NCI-H2227 (cell line): ENCODE results near the gene HOPX.
"Not testable (repeated sequence)": the region's sequence is repeated elsewhere in the genome, so short reads cannot be mapped to it uniquely, and the experiment has no call there.

ENCODE experiments used
- DNase-seq: peaks from one replicate; lab custom pipeline; 2025; ENCODE audit not compliant: unreplicated experiment; lab: John Stamatoyannopoulos, UW

The HOPX gene

DNA sequence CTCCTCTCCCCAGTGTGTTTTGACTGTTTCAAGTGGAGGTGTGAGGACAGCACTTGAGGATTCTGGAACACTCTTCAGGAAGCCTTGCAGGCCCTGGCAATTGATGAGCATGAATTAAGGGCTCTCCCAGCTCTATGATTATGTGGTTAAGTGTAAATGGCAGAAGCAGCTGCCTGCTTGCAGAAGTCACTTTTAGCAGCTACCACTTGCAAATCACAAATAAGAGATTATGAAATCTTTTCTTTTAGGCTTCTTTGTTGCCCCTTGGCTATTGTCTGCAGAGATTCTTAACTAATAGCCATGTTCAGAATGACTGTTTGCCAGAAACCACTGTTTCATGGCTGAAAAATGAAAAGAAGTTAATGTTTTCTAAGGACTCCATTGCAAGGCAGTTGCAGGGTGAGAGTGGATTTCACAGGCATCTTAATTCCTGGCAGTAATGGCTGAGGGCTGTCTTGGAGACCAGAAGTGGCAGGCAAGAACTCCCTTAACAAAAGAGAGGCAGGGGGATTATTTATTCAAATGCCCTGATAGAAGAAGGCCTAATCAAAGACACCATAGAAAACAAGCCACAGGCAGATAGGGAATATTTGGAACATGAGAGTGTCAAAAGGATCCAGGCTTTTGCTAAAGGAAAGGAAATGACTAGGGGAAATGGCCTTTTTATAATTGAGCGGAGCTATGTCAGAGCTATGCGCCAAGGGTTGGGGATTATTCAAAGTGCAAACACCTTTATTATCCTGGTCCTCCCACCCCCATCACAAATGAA is 8.3 kb upstream of the HOPX start:
- no peak for DNase-seq

DNA sequence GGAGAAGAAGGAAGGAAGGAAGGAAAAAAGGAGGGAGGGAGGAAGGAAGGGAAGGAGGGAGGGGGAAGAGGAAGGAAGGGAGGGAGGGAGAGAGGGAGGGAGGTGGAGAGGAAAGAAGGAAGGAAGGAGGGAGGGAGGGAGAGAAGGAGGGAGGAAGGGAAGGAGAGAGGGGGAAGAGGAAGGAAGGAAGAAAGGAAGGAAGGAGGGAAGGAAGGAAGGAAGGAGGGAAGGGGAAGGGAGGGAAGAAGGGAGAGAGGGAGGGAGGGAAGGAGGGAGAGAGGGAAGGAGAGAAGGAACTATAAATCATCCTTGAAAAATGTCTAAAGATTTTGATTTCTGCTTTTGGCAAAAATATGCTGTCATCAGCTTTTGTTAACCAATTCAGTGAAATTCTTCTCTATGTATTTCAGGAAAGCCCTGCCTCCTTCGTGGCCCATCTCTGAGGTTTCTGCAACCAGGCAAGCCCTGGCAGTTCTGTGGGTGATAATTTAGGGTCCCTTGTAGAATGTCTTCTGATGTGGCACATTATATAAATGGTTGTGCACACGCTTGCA is 7.1 kb upstream of the HOPX start:
- DNase-seq: no peak

DNA sequence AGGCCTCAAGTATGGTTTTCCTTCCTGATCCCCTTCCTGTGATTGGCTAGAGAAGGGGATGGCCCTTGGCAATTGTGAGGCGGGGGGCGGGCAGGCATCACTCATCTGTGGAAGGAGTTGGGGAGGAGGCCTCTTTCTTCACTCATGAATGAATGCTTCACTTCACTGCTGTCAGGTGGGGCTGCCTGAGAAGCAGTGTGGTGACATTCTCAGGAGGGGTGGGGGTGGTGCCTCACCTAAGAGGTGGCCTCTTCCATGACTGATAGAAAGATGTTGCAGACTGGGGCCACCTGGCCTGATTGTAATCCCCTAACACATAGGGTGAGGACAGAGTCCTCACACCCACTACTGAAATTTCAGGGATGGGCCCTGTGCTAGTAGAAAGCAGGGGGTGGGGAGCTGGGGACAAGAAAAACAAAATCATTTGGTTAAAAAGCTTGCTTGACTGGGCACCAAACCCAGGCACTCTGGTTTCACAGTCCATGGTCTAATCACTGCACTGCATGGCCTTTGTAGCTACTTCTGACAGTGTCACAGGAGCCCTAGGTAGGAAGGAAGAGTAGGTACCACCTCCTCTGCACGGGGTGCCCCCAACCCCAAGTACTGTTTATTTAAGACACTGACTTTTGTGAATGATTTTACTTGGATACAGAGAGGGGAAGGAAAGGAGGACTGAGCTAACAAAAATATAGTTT is 5.6 kb upstream of the HOPX start:
- no peak for DNase-seq

DNA sequence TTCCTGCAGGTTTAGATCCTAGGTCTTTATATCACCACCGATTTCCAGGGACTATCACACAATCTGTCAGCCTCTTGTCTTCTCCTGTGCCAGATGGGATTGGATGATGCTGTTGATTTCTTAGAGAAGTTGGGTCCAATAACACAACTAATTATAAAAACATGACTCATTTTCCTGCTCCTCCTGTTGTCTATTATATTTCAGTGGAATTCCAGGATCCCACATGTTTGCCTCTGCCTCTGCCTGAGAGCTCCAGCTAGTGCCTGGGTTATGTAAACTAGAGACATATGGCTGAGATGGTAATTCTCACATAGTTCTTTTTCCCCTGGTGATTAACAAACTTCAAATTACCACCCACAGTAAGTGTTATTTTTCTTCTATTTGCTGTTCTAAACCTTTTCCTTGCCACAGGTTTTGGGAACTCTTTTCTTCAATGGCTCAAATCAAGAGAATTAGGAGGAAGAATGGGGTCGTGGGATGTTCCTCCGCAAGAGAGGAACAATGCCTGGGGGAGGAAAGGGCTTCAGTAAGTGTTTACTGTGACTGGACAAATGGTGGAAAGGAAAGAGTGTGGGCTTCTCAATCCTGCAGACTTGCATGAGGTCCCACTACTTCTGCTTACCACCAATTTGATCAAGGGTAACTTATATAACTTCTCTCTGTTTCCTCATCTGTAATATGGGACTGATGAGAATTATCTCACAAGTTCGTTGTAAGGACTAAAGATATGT is 3.4 kb upstream of the HOPX start:
- no peak for DNase-seq

DNA sequence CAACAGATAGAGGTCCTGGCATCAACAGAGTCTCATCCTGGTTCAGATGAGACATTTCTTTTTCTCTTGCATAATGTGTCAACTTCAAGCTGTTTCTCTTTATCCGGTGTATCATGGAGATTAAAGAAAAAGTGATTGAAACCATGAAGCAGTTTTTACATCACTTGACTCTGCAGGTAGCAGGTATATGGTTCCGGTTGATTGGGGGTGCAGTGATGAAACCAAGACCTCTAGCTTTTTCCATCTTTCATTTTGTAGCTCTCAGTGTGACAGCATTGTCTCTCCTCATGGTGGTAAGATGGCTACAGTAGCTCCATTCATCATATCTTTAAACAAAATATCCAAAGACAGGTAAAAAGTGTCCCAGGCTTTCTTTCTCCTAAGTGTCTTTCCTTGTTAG is 2.4 kb upstream of the HOPX start:
- no peak for DNase-seq

DNA sequence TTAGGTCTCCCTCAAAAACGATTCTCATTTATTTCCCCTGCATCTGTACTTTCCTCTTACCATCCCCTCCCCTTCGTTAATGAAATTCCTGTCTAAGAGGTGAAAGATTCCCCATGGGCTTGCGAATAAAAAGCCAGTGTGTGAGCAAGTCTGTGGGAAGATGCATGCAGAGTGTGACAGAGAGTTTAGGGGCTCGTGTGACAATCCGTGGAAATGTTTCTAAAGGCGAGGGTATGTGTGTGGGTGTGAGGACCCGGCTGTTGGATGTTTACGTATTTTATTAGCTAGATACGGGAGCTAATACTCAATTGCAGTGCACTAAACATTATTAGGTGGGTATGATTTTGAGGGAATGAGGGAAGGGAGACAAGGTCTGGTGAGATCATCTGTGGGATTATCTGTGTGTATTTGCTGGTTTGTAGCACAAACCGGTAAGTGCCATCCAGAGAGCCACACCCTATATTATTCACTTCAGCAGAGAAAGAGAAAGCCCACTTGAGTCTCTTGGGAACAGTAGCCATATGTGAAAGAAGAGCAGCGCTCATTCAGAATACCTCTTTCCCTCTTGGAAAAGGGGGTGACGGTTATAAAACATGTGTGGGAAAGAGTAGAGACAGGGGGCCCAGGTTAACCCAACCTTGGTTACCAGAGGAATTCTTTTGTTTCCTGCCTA is 893 bp upstream of the HOPX start:
- DNase-seq: no peak

DNA sequence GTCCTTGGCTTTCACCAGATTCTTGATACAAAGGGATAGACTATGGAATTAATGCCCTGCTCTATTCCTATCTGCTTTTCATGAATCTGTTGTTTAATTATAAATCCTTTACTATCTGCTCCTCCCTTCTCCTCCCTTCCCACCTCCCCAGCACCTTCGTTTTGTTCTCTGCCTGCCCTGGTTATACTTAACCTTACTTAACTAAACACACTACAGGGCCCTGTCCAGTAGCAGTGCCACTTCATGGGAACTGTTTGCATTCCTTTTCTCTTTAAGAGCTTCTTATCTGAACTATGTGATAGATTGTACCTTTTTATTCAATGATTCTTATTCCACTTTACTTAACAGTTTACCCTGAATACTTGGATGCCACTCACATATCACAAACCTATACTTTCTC is 830 bp downstream of the HOPX start:
- DNase-seq: no peak

DNA sequence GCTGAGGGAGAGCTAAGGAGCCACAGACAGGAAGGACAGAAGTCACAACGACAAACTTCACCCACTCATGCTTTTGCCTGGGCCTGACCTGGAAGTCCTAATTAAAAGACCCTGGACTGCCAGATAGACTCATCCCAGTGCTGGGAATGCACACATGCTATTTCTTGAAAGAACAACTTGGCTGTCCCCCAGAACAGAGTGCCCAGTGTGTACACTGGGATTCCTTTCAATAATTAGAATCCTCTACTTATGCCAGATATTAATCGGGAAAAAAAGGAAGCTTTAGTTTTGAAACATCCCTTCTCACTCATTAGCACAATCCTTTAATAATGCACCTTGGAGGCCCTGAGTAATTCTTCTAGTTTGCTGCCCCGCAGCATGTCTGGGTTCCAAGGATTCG is 3.4 kb downstream of the HOPX start:
- DNase-seq: no peak

DNA sequence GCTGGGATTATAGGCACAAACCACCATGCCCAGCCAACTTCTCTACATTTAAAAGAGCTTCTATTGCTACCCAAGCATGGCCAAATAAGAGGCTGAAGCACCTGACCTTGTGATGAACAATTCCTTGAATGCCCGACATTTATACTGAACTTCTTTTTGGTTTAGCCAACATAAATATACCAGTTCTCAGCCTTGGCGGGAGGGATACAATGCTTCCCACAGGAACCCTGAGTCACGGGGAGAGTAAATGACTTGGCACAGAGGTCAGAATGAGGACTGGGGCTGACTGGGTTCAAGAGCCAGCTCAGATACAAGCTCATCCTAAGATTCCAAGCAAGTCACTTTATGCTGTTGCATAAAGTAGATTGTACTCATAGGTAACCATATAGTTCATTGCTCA is 6.1 kb downstream of the HOPX start:
- DNase-seq: no peak

DNA sequence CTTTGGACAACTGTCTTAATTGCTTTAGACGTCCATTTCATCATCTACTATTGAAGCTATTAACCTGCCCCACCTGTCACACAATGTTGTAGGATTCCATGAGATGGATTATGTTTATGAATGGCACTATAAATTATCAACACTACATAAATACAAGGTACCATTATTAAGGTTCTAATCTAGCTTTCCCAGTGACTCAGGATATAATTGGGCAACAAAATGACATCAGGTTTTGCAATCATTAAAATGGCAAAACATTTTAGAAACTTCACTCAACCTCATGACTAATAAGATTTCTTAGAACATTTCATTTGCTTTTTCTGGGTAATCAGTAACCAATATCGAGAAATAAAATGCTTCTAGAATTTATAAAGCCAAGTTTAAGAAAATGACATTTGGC is 9.2 kb downstream of the HOPX start:
- DNase-seq: no peak

DNA sequence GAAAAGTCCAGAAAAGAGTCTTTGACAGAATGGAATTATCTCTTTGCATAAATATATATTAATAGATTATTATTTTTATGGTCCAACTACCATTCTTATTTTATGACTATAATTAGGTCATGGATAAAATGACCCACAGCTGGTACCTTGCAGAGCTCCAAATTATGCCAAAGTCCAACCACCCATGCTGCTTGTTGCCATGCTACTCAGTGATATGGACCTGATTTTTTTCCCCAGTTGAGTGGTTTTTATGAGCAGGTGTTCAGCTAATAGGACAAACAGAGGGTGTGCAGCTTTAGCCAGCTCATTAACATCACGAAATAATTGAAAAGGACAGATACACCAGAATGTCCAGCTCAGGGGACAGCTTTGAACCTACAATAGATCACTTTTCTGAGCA is 9.7 kb downstream of the HOPX start:
- no peak for DNase-seq

DNA sequence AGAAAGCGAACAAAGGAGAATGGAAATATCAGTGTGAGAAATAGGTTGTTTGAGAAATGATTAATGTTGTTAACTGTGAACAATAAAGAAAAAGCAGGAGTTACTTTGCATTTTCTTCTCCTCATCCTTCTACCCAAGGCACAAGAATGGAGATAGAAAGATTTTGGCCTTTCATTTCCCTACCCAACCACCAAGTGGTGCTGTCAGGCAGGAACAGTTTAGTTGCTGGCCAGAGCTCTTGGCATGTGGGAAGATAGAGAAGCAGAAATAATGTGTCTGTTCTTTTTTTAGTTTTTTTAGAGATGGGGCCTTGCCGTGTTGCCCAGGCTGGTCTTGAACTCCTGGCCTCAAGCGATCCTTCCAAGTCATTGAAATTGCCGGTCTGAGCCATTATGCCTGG is 12.8 kb downstream of the HOPX start:
- DNase-seq: no peak

DNA sequence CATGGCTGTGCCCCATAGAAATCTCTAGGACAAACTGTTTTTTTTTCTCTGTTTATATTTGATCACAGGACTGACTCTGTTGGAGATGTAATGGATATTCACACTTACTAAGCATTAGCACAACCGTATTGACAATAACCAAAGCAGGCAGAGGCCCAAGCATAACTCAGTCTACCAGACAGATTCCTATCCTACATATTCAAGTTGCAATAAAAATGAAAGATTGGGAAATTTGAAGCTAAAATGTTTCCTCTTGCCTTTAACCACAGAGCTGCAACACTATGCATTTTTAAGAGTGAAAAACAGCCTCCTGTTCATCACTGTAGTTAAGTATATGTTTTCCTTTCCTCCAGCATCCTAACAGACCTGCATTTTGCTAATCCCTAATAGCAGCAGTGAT is 13.7 kb downstream of the HOPX start:
- DNase-seq: not testable (repeated sequence)

DNA sequence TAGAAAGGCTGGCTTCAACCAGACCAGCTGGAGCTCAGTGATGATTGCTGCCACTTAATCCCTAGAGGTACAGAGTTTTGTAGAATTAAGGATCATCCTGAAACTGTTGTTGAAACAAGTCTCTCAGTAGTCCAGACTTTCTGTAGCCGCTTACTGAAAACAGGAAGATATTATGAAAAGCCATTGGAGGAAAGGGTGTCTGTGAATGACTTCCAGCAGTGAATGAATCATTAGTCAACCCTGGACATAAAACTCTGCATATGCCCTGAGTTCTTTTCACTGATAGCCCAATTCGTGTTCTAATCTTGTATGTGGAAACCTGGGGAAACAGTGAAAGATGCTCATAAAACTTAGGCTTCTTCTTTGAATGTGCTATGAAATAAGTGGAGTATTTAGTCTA is 14.8 kb downstream of the HOPX start:
- no peak for DNase-seq

DNA sequence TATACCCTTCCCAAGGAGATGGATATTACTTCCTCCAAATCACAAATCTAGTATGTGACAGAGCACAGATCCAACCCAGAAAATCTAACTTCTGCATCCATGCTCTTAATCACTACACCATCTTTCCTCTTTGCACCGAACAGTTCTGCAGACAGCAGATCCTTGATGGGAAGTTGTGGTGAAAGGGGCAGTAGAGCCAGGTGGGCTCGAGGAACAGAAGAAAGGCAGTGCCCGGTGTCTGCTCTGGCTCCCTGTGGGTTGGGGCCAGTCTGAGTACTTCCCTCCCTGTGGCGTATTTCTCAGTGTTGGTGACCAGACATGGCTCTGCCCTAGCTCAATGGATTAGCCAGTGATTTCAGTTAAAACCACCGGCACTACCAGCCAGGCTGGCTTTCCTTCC is 15.3 kb downstream of the HOPX start:
- no peak for DNase-seq

DNA sequence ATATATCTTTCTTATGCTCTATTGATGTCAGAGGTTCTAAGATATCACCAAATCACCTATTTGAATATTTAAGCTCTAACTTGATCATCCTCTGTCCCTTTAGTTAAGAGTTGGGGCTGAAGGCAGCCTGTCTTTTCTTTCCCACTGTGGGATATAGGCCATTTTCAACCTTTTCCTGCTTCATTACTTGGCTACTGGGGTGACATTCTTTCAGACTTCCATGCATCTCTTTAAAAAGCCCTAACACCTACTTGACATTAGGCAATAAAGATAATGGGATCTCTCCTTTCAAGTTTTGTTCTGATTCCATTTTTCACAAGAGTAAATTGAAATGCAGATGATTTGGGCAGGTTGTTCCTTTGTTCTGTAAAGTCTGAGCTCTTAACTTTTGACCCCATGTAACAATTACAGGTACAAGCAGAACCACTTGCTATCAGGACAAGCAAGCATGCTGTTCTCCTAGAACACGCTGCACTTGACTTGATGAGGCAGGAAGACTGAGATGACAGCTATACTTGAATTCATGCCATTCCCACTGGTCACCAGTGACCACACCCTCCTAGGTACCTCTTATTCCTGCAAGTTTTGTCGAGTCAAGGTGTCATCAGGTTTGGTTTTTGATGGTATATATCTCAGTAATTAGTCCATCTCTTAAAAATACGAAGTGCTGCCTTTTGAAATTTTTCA is 18.2 kb downstream of the HOPX start:
- DNase-seq: no peak

DNA sequence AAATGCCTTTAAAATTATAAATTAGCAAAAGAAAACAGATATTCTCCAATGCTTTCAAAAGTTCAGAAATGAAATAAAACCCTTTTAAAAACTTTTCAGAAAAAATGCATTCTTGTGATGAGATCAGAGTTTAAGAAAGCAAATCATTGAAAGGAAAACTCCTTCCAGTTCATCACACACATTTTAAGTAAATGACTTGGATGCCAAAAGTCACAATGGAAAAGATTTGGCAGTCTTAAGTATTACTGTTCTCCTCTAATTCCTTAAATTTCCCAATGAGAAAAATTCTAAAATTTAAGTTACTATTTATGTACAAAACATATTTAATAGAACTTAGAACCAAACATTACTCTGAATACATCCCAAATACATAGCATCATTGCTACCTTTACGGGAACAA is 21.1 kb downstream of the HOPX start:
- no peak for DNase-seq

DNA sequence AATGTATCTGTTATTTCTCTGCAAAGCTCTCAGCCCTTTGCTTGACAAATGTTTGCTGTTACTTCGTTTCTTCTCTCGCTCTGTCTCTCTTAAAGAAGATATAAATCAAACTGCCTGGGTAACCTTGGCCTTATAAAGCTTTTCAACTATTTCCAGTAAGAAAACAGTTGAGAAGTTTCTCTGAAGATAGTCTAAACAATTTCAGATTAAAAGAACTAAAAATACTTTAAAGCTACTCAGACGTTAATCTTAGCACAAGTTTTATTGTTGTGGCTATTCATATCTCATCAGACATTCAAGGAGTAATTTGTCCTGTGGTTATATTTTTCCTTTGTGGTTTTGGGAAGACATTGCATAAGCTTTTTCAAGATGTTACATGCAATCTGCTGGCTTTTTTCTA is 22.6 kb downstream of the HOPX start:
- no peak for DNase-seq

DNA sequence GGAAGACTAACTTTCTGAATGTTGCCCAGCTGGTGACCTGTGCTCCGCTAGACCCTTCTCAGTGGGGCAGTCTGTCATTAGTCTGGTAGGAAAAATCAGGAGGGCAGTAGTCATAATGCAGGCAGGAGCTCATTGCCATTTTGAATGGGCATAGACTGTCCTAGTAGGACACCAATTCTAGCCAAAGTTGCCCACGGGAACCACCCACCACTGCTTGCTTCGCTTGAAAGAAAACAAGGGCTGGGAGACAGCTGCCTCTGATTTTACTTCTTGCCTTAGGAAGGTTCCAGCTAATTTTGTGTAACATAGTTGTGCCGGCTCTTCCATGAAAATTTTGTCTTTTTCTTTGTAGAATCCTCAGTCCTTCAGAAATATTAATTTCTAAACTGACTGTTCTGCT is 23.3 kb downstream of the HOPX start:
- DNase-seq: no peak

DNA sequence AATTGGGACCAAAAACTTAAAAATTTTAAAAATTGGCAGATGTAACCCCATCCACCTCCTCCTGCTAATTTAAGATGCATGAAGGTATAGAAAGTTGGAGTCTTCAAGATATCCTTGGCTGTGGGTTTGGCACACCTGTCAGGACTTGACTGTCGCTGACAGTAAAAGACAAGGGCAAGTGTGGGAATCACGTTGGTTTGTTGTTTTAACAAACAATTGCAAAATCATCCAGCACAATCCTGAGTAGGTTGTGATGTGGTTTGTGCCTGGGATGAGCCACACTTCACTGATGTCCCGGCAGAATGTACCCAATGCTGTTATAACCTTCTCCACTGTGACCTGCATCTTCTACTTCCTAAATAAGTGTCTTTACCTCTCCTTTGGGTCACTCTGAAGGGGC is 24.0 kb downstream of the HOPX start:
- DNase-seq: no peak

DNA sequence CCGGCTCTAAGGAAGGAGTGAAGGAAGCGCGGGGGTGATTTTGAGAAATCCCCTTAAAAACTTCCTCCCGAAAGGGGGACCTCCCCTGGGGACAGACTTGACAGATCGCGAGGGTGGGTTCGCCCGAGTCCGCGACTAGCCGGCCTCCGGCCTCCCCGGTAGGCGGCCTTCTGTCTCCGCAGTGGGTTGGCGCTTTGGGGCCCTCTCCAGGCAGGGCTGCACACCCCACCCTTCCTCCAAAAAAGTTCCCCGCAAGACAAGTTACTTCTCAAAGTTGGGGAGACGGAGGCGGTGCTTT is 24.8 kb downstream of the HOPX start:
- DNase-seq: no peak
